ENCODE results near the gene CCL7. TPM values are rescaled to one million over a fixed set of nuclear protein-coding genes. Genes with fewer than 3 reads are reported as not detected.

CCL7 gene
- total RNA-seq, 2 experiments from 2014 or later = not detected

GRCh38 chr17:34290586-34290985 is 20.6 kb downstream of the CCL7 start:
- Histone ChIP-seq H3K4me1 (ENCODE audit: insufficient read depth, low read length, poor library complexity, severe bottlenecking) (no peaks in the 10 kb centered on the region), H3K9me3 (ENCODE audit: low read length) (no peaks in the 10 kb centered on the region), H4K20me1 (ENCODE audit: insufficient read depth, low read length) (no peaks in the 10 kb centered on the region), H3K36me3 (ENCODE audit: insufficient read depth, low read length) (no peaks in the 10 kb centered on the region), H2AFZ (ENCODE audit: low read length) (no peak overlapping the region), H3K4me3 (ENCODE audit: low read depth, low read length, poor library complexity, severe bottlenecking) (no peak overlapping the region), H3K4me2 (ENCODE audit: low read length) (no peak overlapping the region), H3K27ac (ENCODE audit: low read depth, low read length, poor library complexity, severe bottlenecking) (no peak overlapping the region), H3K9me2 (ENCODE audit: insufficient read depth, low read length) (no peaks in the 10 kb centered on the region), H3K79me2 (ENCODE audit: insufficient read depth, low read depth, low read length) (no peaks in the 10 kb centered on the region)
- ChIA-PET CTCF (ENCODE audit: unreplicated experiment) (no interaction called here), POLR2A (no interaction called here)
- TF ChIP-seq EZH2phosphoT487 (IDR thresholded peaks at IDR 0.05; ENCODE audit: borderline replicate concordance, low read depth, low read length) (no peak), CTCF (conservative IDR thresholded peaks at IDR 0.05; ENCODE audit: low read length) (no peak)
- no TSS peak for BruUV-seq (replicated peaks)
- no peak for DNase-seq (ENCODE audit: low spot score)
- intact Hi-C loops (cut with micrococcal nuclease; ENCODE audit: unreplicated experiment) = no loop called here

DNA sequence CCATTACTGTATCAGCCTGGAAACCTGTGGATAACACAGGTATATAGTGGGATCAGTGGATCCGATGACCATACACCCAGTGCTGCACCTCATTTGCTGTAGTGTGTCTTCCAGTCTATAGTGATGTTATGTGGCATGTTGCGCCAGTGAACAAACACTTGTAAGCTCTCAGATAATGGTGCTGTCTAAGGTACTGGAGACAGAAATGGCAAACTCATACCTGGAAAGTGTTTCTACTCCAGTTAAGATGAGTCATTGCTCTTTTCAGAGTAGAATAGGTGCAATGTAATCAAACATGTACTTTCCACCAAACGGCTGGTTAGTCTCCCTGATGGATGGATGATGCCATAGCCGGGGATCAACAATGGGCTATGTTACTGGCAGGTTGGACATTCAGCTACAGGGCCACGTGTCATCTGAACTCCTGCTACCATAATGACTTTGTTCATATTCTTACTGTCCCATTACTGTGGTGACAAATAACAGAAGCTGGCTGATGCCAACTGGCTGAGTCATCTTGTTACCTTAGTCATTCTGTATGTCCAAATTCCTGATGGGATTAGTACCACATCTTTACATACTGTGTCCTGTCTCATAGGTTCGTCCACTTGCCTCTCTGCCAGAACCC is 21.8 kb downstream of the CCL7 start:
- POLR2A ChIA-PET = no interaction called here
- TF ChIP-seq CTCF (conservative IDR thresholded peaks at IDR 0.05; ENCODE audit: low read length) (no peak), EZH2phosphoT487 (IDR thresholded peaks at IDR 0.05; ENCODE audit: borderline replicate concordance, low read depth, low read length) (no peak)
- H3K9me2 ChIP-seq (ENCODE audit: insufficient read depth, low read length) = no peaks in the 10 kb centered on the region
- H4K20me1 ChIP-seq (ENCODE audit: insufficient read depth, low read length) = no peaks in the 10 kb centered on the region
- no peaks in the 10 kb centered on the region for H3K9me3 ChIP-seq (ENCODE audit: low read length)
- BruUV-seq (replicated peaks) = no TSS peak
- H3K79me2 ChIP-seq (ENCODE audit: insufficient read depth, low read depth, low read length) = no peaks in the 10 kb centered on the region
- no peak overlapping the region for H3K4me2 ChIP-seq (ENCODE audit: low read length)
- H3K4me3 ChIP-seq (ENCODE audit: low read depth, low read length, poor library complexity, severe bottlenecking) = no peak overlapping the region
- intact Hi-C loops (cut with micrococcal nuclease; ENCODE audit: unreplicated experiment) = no loop called here
- no peak overlapping the region for H2AFZ ChIP-seq (ENCODE audit: low read length)
- no peak for DNase-seq (ENCODE audit: low spot score)
- no peak overlapping the region for H3K27ac ChIP-seq (ENCODE audit: low read depth, low read length, poor library complexity, severe bottlenecking)
- H3K36me3 ChIP-seq (ENCODE audit: insufficient read depth, low read length) = no peaks in the 10 kb centered on the region
- CTCF ChIA-PET (ENCODE audit: unreplicated experiment) = no interaction called here
- no peaks in the 10 kb centered on the region for H3K4me1 ChIP-seq (ENCODE audit: insufficient read depth, low read length, poor library complexity, severe bottlenecking)

DNA sequence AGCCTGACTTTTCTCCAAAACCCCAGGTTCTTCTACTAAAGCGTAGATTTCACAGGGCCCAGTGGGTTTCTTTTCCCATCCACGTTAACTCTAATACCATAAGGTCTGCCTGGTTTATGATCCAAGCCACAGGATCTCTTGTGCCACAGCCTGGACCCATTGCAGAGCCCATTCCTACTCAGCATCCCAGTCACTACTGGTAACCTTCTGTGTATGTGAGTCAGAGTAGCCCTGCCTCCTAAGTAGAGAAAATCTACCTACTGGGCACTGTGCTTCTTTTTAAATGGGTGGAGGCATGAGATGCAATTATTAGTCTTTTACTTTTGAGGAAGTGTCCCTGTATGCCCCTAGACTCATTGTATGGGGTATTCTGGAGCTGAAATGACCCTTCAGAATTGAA is 29.0 kb downstream of the CCL7 start:
- TF ChIP-seq EZH2phosphoT487 (IDR thresholded peaks at IDR 0.05; ENCODE audit: borderline replicate concordance, low read depth, low read length) (no peak), CTCF (conservative IDR thresholded peaks at IDR 0.05; ENCODE audit: low read length) (no peak)
- H3K79me2 ChIP-seq (ENCODE audit: insufficient read depth, low read depth, low read length) = no peaks in the 10 kb centered on the region
- no peaks in the 10 kb centered on the region for H3K9me2 ChIP-seq (ENCODE audit: insufficient read depth, low read length)
- ChIA-PET POLR2A (no interaction called here), CTCF (ENCODE audit: unreplicated experiment) (no interaction called here)
- H3K4me1 ChIP-seq (ENCODE audit: insufficient read depth, low read length, poor library complexity, severe bottlenecking) = no peaks in the 10 kb centered on the region
- no TSS peak for BruUV-seq (replicated peaks)
- H3K4me3 ChIP-seq (ENCODE audit: low read depth, low read length, poor library complexity, severe bottlenecking) = no peak overlapping the region
- no peaks in the 10 kb centered on the region for H3K36me3 ChIP-seq (ENCODE audit: insufficient read depth, low read length)
- H3K9me3 ChIP-seq (ENCODE audit: low read length) = no peaks in the 10 kb centered on the region
- no peak overlapping the region for H3K4me2 ChIP-seq (ENCODE audit: low read length)
- H2AFZ ChIP-seq (ENCODE audit: low read length) = no peak overlapping the region
- H3K27ac ChIP-seq (ENCODE audit: low read depth, low read length, poor library complexity, severe bottlenecking) = no peak overlapping the region
- no peaks in the 10 kb centered on the region for H4K20me1 ChIP-seq (ENCODE audit: insufficient read depth, low read length)
- intact Hi-C loops (cut with micrococcal nuclease; ENCODE audit: unreplicated experiment) = no loop called here
- DNase-seq (ENCODE audit: low spot score) = no peak

Measured in OCI-LY7 (cell line).